Hepatocyte (in vitro differentiated cells): Measurements from ENCODE around the gene FBXO42. TPM values are rescaled to one million over a fixed set of nuclear protein-coding genes. Genes with fewer than 3 reads are reported as not detected.

Source experiments
- DNase-seq: peaks from one replicate; pipeline ENCODE4 v3.0.0-alpha.2; 2016; ENCODE audit warnings: low spot score
- H2AFZ ChIP-seq: fragments of 200-600 bp; sonication (generic); 2 replicates; pipeline ENCODE4 v1.6.0; 2016; ENCODE audit warnings: antibody characterized with exemption, mild to moderate bottlenecking
- H3K27ac ChIP-seq: fragments of 200-600 bp; sonication (generic); 2 replicates; pipeline ENCODE4 v1.5.1; 2016; ENCODE audit warnings: mild to moderate bottlenecking
- H3K27me3 ChIP-seq: fragments of 200-600 bp; sonication (generic); 2 replicates; pipeline ENCODE4 v1.6.1; 2016
- H3K36me3 ChIP-seq: fragments of 200-600 bp; sonication (generic); replicated peaks from 2 replicates; pipeline ENCODE4 v1.5.1; 2016; ENCODE audit warnings: low read depth; ENCODE audit not compliant: insufficient read depth
- H3K4me1 ChIP-seq: fragments of 200-600 bp; sonication (generic); 2 replicates; pipeline ENCODE4 v1.5.1; 2016; ENCODE audit warnings: mild to moderate bottlenecking, moderate library complexity; ENCODE audit not compliant: insufficient read depth
- H3K4me2 ChIP-seq: fragments of 200-600 bp; sonication (generic); 2 replicates; pipeline ENCODE4 v1.6.0; 2016
- H3K4me3 ChIP-seq: fragments of 200-600 bp; sonication (generic); 2 replicates; pipeline ENCODE4 v1.5.1; 2016; ENCODE audit warnings: mild to moderate bottlenecking
- H3K79me2 ChIP-seq: fragments of 200-600 bp; sonication (generic); 2 replicates; pipeline ENCODE4 v1.6.0; 2017; ENCODE audit warnings: mild to moderate bottlenecking
- H3K9me2 ChIP-seq: fragments of 200-600 bp; sonication (generic); replicated peaks from 2 replicates; pipeline ENCODE4 v1.6.0; 2017; ENCODE audit warnings: mild to moderate bottlenecking; ENCODE audit not compliant: insufficient read depth
- H3K9me3 ChIP-seq: fragments of 200-600 bp; sonication (generic); 2 replicates; pipeline ENCODE4 v1.5.1; 2016; ENCODE audit warnings: low read depth, mild to moderate bottlenecking
- H4K20me1 ChIP-seq: fragments of 200-600 bp; sonication (generic); 2 replicates; pipeline ENCODE4 v1.6.0; 2016; ENCODE audit warnings: mild to moderate bottlenecking; ENCODE audit not compliant: insufficient read depth, poor library complexity, severe bottlenecking
- CTCF ChIP-seq: fragments of 200-600 bp; sonication (generic); IDR thresholded peaks from 2 replicates; pipeline ENCODE4 v1.5.1; 2016; ENCODE audit warnings: antibody characterized with exemption, mild to moderate bottlenecking; ENCODE audit not compliant: poor library complexity
- EZH2 ChIP-seq: fragments of 200-600 bp; sonication (generic); IDR thresholded peaks from 2 replicates; pipeline ENCODE4 v1.6.1; 2016; ENCODE audit warnings: antibody characterized with exemption, mild to moderate bottlenecking, borderline replicate concordance
- EZH2phosphoT487 ChIP-seq: fragments of 200-600 bp; sonication (generic); IDR thresholded peaks from one replicate; pipeline ENCODE4 v1.6.1; 2018; ENCODE audit warnings: antibody characterized with exemption, mild to moderate bottlenecking, low read depth, moderate library complexity; ENCODE audit not compliant: unreplicated experiment, severe bottlenecking
- WGBS: methylation state at CpG from one replicate; pipeline ENCODE4 v1.1.6; 2016; ENCODE audit warnings: low lambda C conversion rate; ENCODE audit errors: missing lambda C conversion rate; 5-methylcytosine and 5-hydroxymethylcytosine counted together
- polyA plus RNA-seq: library from polyadenylated mRNA; unstranded; fragments of >200 nt; fragmentation: Nextera tagmentation; extraction: Ambion mirVana; gene quantifications from 2 replicates; pipeline ENCODE4 v1.2.1, GENCODE V29; 2016
- total RNA-seq: library from RNA; depleted of rRNA; stranded (reverse); fragments of >200 nt; gene quantifications from 2 replicates; pipeline ENCODE4 v1.2.3, GENCODE V29; 2014

Gene FBXO42
- total and polyA plus RNA-seq, 2 experiments from 2014 or later, result 19.5 to 21.1 TPM

GRCh38 chr1:16206547-16207317, 145.5 kb downstream of the FBXO42 start:
- H3K27me3 ChIP-seq, result no peaks in the 10 kb centered on the region
- peak overlapping the region; percentile 66 for H2AFZ ChIP-seq
- peaks cover 13% of the 10 kb centered on the region for H3K79me2 ChIP-seq
- H3K27ac ChIP-seq, result peak overlapping the region; percentile 92
- peaks cover 26% of the 10 kb centered on the region for H3K4me1 ChIP-seq
- TF ChIP-seq EZH2phosphoT487 (no peak), EZH2 (no peak), CTCF (no peak)
- H3K4me2 ChIP-seq, result peak overlapping the region; percentile 81
- H3K9me2 ChIP-seq, result no peaks in the 10 kb centered on the region
- H4K20me1 ChIP-seq, result no peaks in the 10 kb centered on the region
- WGBS, result 4% methylated on average over 45 of the region's 87 CpGs
- no peaks in the 10 kb centered on the region for H3K9me3 ChIP-seq
- DNase-seq, result peak; percentile 99
- peak overlapping the region; percentile 16 for H3K4me3 ChIP-seq
- no peaks in the 10 kb centered on the region for H3K36me3 ChIP-seq

- 91% methylated on average over 17 of the region's 38 CpGs for WGBS
- Histone ChIP-seq H3K36me3 (no peaks in the 10 kb centered on the region), H2AFZ (peak overlapping the region; percentile 33), H4K20me1 (no peaks in the 10 kb centered on the region), H3K79me2 (peaks cover 5% of the 10 kb centered on the region), H3K27ac (peak overlapping the region; percentile 69), H3K4me2 (peak overlapping the region; percentile 76), H3K4me3 (peak overlapping the region; percentile 25), H3K9me3 (no peaks in the 10 kb centered on the region), H3K9me2 (no peaks in the 10 kb centered on the region), H3K4me1 (peaks cover 26% of the 10 kb centered on the region), H3K27me3 (no peaks in the 10 kb centered on the region)
- no peak for DNase-seq
- no peak for TF ChIP-seq EZH2phosphoT487
- TF ChIP-seq CTCF, result no peak
- TF ChIP-seq EZH2, result no peak
Measured at GRCh38 chr1:16205891-16206546, 146.3 kb downstream of the FBXO42 start.

- no peak overlapping the region for H3K27ac ChIP-seq
Measured at GRCh38 chr1:16205334-16205671, 147.0 kb downstream of the FBXO42 start.

More at GRCh38 chr1:16205334-16205671, 147.0 kb downstream of the FBXO42 start:
- Histone ChIP-seq H3K9me3 (no peaks in the 10 kb centered on the region), H3K9me2 (no peaks in the 10 kb centered on the region), H4K20me1 (no peaks in the 10 kb centered on the region), H3K4me2 (no peak overlapping the region), H3K4me3 (no peak overlapping the region), H2AFZ (no peak overlapping the region), H3K4me1 (peaks cover 26% of the 10 kb centered on the region), H3K36me3 (no peaks in the 10 kb centered on the region), H3K79me2 (peaks cover 2% of the 10 kb centered on the region), H3K27me3 (no peaks in the 10 kb centered on the region)
- TF ChIP-seq EZH2phosphoT487 (no peak), EZH2 (no peak), CTCF (no peak)
- no peak for DNase-seq
- 86% methylated on average over 9 of the region's 11 CpGs for WGBS
